DND-41 (cell line): ENCODE data around the gene STPG2.
A peak's percentile ranks its signal among the peaks of the same experiment; 100 is the strongest.

Experiments used
- ATAC-seq: fragments of 200-7000 bp; cut with Tn5 transposase; 3 replicates; pipeline ENCODE4 v1.9.1; 2021; ENCODE audit warnings: low read depth; ENCODE audit not compliant: insufficient read depth
- DNase-seq: peaks from one replicate; pipeline ENCODE4 v3.0.0-alpha.2; 2020
- H2AFZ ChIP-seq: 2 replicates; pipeline ENCODE4 v1.6.0; 2012; ENCODE audit warnings: low read depth, low read length
- H3K27ac ChIP-seq: 2 replicates; pipeline ENCODE4 v1.5.1; 2012; ENCODE audit warnings: low read length, inconsistent platforms
- H3K27me3 ChIP-seq: fragments of 200-600 bp; sonication (generic); 2 replicates; pipeline ENCODE4 v1.6.0; 2012; ENCODE audit warnings: low read length, mild to moderate bottlenecking, inconsistent platforms; ENCODE audit not compliant: insufficient read depth, poor library complexity
- H3K36me3 ChIP-seq: 2 replicates; pipeline ENCODE4 v1.5.1; 2012; ENCODE audit warnings: low read length, inconsistent platforms; ENCODE audit not compliant: insufficient read depth
- H3K4me1 ChIP-seq: 2 replicates; pipeline ENCODE4 v1.5.1; 2012; ENCODE audit warnings: mild to moderate bottlenecking, low read length; ENCODE audit not compliant: insufficient read depth
- H3K4me2 ChIP-seq: 2 replicates; pipeline ENCODE4 v1.6.0; 2012; ENCODE audit warnings: mild to moderate bottlenecking, moderate library complexity, low read length, inconsistent platforms; ENCODE audit not compliant: insufficient read depth
- H3K4me3 ChIP-seq, 2 experiments: fragments of 200-600 bp in 1 of 2; shearing (Covaris generic) in 1 of 2; 2 replicates each; pipeline ENCODE4 v1.5.1; 2012 to 2016; ENCODE audit warnings: inconsistent platforms in 2 of 2, low read length in 2 of 2, mild to moderate bottlenecking in 2 of 2, low read depth in 1 of 2, moderate library complexity in 1 of 2
- H3K79me2 ChIP-seq: 2 replicates; pipeline ENCODE4 v1.6.0; 2012; ENCODE audit warnings: low read length, inconsistent platforms; ENCODE audit not compliant: insufficient read depth
- H3K9ac ChIP-seq: 2 replicates; pipeline ENCODE4 v1.6.0; 2012; ENCODE audit warnings: low read depth, mild to moderate bottlenecking, inconsistent platforms, low read length, moderate library complexity
- H3K9me3 ChIP-seq: 2 replicates; pipeline ENCODE4 v1.5.1; 2012; ENCODE audit warnings: low read length, moderate library complexity, mild to moderate bottlenecking, inconsistent platforms; ENCODE audit not compliant: insufficient read depth, severe bottlenecking
- H4K20me1 ChIP-seq: 2 replicates; pipeline ENCODE4 v1.6.0; 2012; ENCODE audit warnings: low read length; ENCODE audit not compliant: insufficient read depth
- EZH2 ChIP-seq: IDR thresholded peaks from 3 replicates; pipeline ENCODE4 v1.6.1; 2012; ENCODE audit warnings: borderline replicate concordance, low read depth, mild to moderate bottlenecking, moderate library complexity, low read length, inconsistent platforms; ENCODE audit not compliant: severe bottlenecking
- TF ChIP-seq, protein P1 (sequence below): IDR thresholded peaks from 2 replicates; pipeline ENCODE4 v1.5.1; 2012; ENCODE audit warnings: borderline replicate concordance, low read length, moderate library complexity, mild to moderate bottlenecking; ENCODE audit not compliant: poor library complexity, severe bottlenecking; ENCODE audit errors: extremely low read depth

The STPG2 gene

DNA sequence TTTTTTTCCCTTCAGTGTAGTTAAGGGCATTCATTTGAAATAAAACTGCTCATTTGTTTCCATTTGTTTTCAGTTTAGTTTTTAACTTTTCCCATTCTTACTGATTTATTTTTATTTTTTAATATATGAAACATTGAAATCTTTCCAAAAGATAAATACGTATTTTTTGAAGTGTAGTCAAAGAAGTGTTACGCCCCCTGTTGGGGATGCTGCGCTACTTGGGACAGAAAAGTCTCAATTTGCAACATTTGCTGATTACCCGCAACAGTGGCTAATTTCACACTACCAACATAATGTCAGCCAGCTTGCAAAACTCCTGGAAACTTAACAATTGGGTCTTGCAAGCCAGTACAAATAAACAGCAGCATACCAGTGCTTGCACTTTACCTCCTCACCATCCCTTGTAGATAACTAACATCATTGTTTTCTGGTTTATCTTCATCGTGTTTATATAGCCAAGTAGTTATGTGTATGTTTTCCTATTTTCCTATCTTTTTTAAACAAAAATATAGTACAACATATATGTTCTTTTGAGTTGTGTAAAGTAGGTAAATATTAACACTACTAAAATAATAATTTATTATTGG, 158.6 kb downstream of the STPG2 start:
- Histone ChIP-seq H3K27ac (no peak overlapping the region), H3K4me3 (no peak overlapping the region), H3K36me3 (no peaks in the 10 kb centered on the region), H3K4me1 (0 out of 2 replicates have a peak, but pooled peaks cover 4% of the 10 kb centered on the region), H3K9ac (no peak overlapping the region), H3K9me3 (no peaks in the 10 kb centered on the region), H4K20me1 (no peaks in the 10 kb centered on the region), H3K4me2 (no peak overlapping the region), H2AFZ (no peak overlapping the region), H3K79me2 (no peaks in the 10 kb centered on the region), H3K27me3 (no peaks in the 10 kb centered on the region)
- ATAC-seq: no peak
- no peak for DNase-seq
- no peak for TF ChIP-seq EZH2
- TF ChIP-seq, protein P1, sequence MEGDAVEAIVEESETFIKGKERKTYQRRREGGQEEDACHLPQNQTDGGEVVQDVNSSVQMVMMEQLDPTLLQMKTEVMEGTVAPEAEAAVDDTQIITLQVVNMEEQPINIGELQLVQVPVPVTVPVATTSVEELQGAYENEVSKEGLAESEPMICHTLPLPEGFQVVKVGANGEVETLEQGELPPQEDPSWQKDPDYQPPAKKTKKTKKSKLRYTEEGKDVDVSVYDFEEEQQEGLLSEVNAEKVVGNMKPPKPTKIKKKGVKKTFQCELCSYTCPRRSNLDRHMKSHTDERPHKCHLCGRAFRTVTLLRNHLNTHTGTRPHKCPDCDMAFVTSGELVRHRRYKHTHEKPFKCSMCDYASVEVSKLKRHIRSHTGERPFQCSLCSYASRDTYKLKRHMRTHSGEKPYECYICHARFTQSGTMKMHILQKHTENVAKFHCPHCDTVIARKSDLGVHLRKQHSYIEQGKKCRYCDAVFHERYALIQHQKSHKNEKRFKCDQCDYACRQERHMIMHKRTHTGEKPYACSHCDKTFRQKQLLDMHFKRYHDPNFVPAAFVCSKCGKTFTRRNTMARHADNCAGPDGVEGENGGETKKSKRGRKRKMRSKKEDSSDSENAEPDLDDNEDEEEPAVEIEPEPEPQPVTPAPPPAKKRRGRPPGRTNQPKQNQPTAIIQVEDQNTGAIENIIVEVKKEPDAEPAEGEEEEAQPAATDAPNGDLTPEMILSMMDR: peak; percentile 44

DNA sequence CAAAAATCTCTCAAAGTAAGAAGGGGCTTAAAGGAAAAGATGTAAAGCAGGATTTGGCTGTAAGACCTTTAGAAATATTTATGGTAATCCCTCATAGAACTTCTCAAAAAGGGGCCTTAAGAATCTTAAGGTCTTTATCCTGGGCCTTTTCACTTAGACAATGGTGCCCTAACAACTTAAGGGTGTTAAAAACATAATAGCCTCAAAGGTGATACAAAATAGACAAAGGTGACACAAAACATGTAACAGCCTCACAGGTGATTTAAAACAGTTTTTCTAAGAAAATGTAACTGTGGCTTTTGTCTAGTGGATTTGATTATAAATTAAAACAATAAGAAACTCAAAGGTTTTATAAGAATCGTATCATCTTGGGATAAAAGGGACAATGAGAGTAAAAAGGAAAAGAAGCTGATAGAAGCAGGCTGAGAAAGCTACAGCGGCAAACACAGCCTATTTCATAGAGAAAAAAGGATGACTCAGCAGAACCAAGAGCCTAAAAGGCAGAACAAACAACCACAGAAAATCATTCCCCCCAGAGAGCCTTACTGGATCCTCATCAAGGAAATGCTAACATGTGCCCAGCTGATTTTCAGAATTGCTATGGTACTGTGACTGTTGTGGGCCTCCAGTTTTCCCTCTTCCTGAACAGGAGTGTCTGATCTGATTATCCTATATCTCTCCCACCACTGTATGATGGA, 164.3 kb downstream of the STPG2 start:
- ATAC-seq: no peak

DNA sequence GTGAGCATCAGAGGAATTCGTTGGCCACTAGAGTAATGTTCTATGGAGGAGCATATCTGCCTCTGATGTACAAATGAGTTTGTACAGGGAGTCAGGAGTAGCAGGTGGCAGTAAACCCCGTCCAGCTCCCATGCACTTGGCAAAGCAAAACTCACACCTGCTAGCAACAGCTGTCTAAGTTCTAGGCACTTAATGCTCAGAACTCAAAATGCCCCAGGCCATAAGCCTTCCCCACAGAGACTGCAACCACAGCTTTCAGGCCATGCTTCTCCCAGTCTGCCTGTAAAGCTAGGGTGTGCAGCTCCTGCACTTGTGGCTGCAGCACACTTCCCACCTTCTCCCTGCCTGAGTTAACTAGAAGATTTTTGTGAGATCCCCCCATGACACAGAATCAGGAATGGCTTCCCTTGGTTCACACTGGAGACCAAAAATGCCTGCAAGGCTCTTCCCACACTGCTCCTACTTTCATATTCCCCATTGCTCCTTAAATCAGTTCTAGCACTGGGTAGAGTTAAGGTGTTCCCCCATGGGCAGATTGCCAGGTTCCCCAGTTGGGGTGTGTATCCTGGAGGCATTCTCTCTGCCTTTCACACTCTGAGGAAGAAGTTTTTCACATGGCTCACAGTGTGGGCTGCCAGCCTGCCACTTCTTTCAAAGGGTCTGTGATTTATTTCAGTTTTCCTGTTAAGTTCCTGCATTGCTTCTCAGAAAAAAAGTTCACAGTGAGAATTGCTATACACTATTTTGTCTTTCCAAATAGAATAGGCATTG, 189.9 kb downstream of the STPG2 start:
- Histone ChIP-seq H3K27me3 (no peaks in the 10 kb centered on the region), H3K36me3 (no peaks in the 10 kb centered on the region), H3K9ac (no peak overlapping the region), H3K4me3 (peak overlapping the region in 1 of 2 experiments; percentile 3; a peak in 2 of 4 replicates), H3K9me3 (no peaks in the 10 kb centered on the region), H3K4me1 (peaks cover 27% of the 10 kb centered on the region), H3K79me2 (no peaks in the 10 kb centered on the region), H4K20me1 (no peaks in the 10 kb centered on the region), H3K27ac (peak overlapping the region; percentile 49), H3K4me2 (peak overlapping the region; percentile 21), H2AFZ (0 out of 2 replicates have a peak overlapping the region, but pooled peaks have one; percentile 0)
- ATAC-seq (peak; percentile 85), DNase-seq (peak; percentile 62)
- TF ChIP-seq EZH2: no peak
- TF ChIP-seq, protein P1: no peak

More for the DNA sequence above, 164.3 kb downstream of the STPG2 start:
- no peak overlapping the region; the same call in 1 of the 2 replicates for H2AFZ ChIP-seq
- TF ChIP-seq, protein P1: no peak
- TF ChIP-seq EZH2: no peak
- no peak overlapping the region for H3K9ac ChIP-seq
- H3K79me2 ChIP-seq: no peaks in the 10 kb centered on the region
- H3K4me1 ChIP-seq: no peaks in the 10 kb centered on the region
- no peak for DNase-seq
- H3K36me3 ChIP-seq: no peaks in the 10 kb centered on the region
- no peak overlapping the region for H3K4me2 ChIP-seq
- H3K27me3 ChIP-seq: no peaks in the 10 kb centered on the region
- H3K27ac ChIP-seq: no peak overlapping the region
- H3K4me3 ChIP-seq: no peak overlapping the region
- peaks cover 4% of the 10 kb centered on the region for H3K9me3 ChIP-seq
- H4K20me1 ChIP-seq: no peaks in the 10 kb centered on the region
